Stimulated activated CD8-positive, alpha-beta memory T cell treated with anti-CD3 and anti-CD28 coated beads, Interleukin-15, amount 100 ng/mL, for 48 hours (primary cell): Measurements from ENCODE around the gene WDR88.

Experiments
- DNase-seq, 2 donors: peaks; one replicate each; pipeline ENCODE4 v3.0.0-alpha.2; 2020; ENCODE audit warnings: low read depth in 2 of 2

The WDR88 gene, protein sequence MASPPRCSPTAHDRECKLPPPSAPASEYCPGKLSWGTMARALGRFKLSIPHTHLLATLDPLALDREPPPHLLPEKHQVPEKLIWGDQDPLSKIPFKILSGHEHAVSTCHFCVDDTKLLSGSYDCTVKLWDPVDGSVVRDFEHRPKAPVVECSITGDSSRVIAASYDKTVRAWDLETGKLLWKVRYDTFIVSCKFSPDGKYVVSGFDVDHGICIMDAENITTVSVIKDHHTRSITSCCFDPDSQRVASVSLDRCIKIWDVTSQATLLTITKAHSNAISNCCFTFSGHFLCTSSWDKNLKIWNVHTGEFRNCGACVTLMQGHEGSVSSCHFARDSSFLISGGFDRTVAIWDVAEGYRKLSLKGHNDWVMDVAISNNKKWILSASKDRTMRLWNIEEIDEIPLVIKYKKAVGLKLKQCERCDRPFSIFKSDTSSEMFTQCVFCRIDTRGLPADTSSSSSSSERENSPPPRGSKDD

DNA sequence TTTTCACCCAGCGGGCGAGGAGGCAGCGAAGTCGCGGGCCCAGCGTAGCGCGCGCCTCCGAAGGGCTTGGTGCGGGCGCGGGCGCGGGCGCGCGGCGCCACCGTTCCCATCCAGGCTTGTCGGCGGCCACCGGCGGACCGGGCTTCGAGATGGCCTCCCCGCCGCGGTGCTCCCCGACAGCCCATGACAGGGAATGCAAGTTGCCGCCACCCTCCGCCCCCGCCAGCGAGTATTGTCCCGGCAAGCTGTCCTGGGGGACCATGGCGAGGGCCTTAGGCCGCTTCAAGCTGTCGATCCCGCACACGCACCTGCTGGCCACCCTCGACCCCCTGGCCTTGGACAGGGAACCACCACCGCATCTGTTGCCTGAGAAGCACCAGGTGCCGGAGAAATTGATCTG, at the start of gene WDR88:
Gene WDR88, plus strand, starts transcription at position 94 of the 400 bp plus-strand sequence. Its CDS starts 56 bp downstream, at position 150.
- DNase-seq = no peak

GRCh38 chr19:33085570-33086128, 46.3 kb upstream of the WDR88 start:
- no peak for DNase-seq

GRCh38 chr19:33086955-33087354, 45.0 kb upstream of the WDR88 start:
- no peak for DNase-seq

GRCh38 chr19:33089010-33089409, 42.9 kb upstream of the WDR88 start:
- DNase-seq = no peak

DNA sequence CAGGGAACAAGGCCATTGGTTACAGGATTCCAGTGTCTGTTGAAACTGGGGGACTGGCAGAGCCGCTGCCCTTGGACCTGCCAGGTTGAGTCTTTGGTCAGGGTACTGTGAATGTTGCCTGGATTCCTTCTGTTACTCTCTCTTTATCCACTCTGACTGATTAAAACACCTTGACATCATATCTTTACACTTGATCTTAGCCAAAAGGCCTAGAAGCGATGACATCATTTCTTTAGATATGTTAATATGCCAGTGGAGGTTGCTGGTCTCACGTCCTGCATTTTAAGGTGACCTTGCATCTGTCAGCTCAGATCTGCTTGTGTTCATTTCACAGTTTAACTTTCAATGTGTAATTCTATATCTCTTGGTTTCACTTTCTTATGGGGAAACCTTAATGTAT, 41.7 kb upstream of the WDR88 start:
- no peak for DNase-seq

DNA sequence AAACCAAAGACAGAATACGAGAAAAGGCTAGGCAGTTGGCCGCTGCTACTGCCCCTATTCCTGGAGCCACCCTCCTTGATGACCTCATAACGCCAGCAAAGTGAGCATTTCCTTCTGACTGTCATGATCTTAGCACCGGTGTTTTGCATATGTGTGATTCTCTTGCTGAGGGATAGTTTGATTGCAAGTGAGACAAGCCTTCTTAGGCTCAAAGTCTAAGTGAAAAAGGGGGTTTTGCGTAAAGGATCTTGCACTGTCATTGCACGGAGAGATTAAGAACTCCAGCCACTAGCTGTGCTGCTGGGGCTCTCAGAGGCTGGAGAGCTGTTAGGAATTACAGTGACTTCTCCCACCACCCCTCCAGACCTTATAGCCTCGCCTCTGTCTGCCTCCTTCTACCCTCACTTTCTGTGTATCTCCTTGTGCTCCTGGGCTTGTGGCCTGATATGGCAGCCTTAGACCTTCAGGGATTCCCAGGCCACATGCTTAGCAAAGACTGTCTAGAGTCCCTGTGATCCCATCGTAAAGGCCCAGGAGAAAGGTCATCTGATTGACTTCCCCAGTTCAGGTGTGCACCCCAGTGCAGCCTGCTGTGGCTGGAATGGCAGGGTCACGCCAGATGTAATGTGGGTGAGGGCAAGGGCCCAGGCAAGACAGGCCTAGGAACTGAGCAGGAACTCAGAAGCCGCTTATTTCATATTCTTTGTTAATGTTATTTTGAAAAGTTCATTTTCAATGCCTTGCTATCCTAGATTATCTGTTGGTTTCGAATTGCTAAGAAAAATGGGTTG, 38.3 kb upstream of the WDR88 start:
- DNase-seq = no peak

DNA sequence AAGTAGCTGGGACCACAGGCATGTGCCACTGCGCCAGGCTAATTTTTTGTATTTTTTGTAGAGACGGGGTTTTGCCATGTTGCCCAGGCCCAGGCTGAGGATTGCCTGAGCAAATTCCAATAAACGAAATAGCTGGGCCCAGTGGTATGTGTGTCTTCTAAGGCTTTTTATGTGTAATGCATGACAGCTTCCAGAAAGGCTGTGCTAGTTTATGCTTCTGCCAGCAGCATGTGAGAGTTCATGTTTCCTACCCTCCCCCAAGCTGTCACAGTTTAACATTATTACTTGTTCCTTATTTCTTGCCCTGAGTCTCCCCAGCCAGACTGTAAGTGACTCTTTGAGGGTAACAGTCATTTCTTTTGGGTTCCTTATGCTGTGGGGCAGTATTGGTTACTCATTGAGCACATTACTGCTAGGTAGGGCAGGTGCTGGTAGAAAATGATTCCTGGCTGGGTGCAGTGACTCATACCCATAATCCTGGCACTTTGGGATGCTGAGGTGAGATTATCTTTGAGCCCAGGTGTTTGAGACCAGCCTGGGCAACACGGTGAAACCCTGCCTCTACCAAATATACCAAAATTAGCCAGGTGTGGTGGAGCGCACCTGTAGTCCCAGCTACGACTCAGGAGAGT, 37.4 kb upstream of the WDR88 start:
- no peak for DNase-seq

- no peak for DNase-seq
Measured at GRCh38 chr19:33096005-33096404, 35.9 kb upstream of the WDR88 start.

DNA sequence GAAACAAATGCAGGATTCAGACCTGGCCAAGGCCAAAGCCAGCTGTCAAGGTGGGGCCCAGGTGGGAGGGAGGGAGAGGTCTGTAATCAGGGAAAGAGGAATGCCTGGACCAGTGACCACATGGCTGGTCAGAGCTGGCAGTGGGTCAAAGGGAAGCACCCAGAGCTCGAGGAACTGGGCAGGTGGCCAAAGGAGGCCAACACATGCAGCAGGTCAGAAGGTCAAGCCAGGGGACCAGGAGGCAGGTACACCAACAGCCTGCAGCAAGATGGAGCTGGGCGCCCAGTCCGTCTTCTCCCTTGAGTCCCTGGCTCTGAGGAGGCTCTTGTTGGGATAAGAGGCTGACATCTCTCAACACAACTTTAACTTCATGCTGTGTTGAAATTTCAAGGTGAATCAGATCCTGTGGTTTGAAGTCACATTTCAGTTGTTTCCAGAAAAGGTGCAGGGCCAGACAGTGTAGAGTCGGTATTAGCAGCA, 33.8 kb upstream of the WDR88 start:
- no peak for DNase-seq

- no peak for DNase-seq
Measured at GRCh38 chr19:33100894-33101644, 30.8 kb upstream of the WDR88 start.

- no peak for DNase-seq
Measured at GRCh38 chr19:33102893-33103292, 29.0 kb upstream of the WDR88 start.

GRCh38 chr19:33108161-33108560, 23.8 kb upstream of the WDR88 start:
- no peak for DNase-seq

DNA sequence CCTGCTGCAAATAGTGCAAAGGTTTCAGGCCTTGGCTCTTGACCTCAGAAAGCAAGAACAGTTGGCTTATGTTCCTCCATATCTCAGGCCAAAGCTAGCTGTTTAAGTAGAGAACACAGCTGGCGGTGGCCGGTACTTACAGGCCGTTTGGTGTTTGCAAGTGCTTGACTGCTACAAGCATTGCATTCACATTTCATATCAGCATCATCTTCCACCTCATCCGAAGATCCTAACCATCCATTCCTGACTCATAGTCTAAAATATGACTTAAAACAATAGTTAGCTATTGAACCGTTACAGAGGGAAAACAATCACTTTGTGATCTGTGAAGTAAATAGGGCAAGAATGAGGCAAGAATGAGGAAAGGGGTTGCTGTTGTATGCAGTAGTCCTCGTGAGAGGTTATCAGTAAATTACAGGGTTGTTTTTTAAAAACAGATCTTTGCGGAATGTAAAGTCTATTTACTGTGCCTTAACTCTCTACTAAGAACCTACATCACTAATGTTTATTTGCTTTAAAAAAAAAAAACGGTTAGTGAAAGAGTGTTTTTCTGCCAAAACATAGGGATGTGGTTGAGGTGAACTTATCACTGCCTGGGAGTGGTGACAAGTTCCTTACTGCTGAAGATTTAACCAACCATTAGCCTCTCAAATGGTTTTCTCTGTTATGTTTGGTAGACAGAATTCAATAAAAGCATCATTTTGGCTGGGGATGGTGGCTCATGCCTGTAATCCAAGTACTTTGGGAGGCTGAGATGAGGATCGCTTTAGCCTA, 21.6 kb upstream of the WDR88 start:
- no peak for DNase-seq

GRCh38 chr19:33111587-33111986, 20.3 kb upstream of the WDR88 start:
- no peak for DNase-seq

DNA sequence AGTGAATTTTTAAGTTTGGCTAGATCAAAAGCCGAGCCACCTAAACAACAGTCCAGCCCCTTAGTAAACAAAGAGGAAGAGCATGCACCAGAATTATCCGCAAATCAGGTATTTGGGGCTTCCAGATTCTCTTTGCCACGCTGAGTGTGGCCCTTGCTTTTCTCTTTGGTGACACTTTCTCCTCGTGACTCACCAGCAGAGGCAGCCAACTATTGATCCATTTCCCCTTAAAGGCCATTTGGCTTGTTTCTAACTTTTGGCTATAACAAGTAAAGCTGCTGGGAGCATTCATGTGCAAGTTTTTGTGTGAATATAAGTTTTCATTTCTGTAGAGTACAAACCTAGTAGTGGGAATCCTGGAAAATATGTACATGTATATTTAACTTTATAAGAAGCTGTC, 17.6 kb upstream of the WDR88 start:
- no peak for DNase-seq

DNA sequence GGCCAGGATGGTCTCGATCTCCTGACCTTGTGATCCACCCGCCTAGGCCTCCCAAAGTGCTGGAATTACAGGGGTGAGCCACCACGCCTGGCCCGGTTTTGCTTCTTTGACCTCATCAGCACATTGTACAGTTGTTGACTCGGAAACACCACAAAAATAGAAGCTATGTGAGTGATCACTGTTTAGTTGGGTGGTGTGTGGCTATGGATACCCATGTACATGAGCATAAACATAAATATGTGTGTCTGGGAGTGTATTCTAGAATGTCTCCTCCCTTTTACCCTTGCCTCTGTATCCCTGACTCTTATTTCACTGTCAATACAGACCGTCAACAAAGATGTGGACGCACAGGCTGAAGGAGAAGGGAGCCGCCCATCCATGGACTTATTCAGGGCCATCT, 14.4 kb upstream of the WDR88 start:
- no peak for DNase-seq

GRCh38 chr19:33118643-33119042, 13.3 kb upstream of the WDR88 start:
- DNase-seq = no peak

DNA sequence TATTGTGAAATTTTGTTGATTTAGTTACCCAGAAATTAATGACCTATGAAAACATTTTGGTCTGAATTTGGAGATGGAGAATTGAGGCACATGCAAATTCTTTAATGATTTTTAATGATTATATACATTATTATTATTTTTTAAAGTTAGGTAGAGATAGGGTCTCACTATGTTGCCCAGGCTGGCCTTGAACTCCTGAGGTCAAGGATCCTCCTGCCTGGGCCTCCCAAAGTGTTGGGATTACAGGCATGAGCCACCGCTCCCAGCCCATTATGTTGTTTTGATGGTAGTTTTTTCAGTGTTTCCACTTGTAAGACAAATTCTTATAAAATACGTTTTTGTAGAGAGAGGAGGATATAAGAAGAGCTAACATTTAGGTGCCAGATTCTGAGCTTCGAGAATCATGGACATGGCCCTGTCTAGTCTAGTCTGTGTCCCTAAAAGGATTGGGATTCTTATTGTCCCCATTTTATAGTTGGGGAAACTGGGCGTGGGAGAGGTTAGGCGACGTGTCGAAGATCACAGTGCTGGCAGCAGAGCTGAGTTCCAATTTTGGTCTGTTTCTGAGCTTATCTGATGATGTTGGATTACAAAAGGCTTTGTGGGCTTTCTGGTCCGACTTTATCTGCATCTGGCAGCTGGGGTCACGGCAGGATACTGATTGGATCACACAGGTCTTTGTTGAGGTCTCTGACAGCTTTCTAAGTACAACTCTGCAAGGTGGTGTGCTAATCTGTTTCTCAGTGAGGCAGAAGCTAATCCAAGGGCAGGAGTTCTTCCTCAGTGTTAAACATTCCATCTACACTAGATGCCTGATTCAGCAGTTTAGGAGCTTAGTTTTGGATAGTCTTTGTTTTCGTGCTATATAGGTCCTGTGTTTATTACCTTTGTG, 7.5 kb upstream of the WDR88 start:
- no peak for DNase-seq

GRCh38 chr19:33125929-33126388, 6.0 kb upstream of the WDR88 start:
- DNase-seq = peak; percentile 15 to 19
